HG02870 (cell line): ENCODE measurements around the gene C3orf18.

ENCODE experiments used
- ATAC-seq: cut with Tn5 transposase; IDR thresholded peaks from one replicate; pipeline ENCODE4 v1.9.1; 2021; ENCODE audit warnings: mild to moderate bottlenecking, moderate library complexity; ENCODE audit not compliant: unreplicated experiment

C3orf18 gene

GRCh38 chr3:50551681-50552435 lies 15.7 kb downstream of the C3orf18 start:
- no peak for ATAC-seq

- ATAC-seq = no peak
Measured at GRCh38 chr3:50551054-50551659, 16.4 kb downstream of the C3orf18 start.

GRCh38 chr3:50550079-50550736 lies 17.3 kb downstream of the C3orf18 start:
- ATAC-seq = no peak

- ATAC-seq = no peak
Measured at GRCh38 chr3:50549226-50549625, 18.3 kb downstream of the C3orf18 start.

GRCh38 chr3:50545781-50546180 lies 21.8 kb downstream of the C3orf18 start:
- ATAC-seq = no peak

GRCh38 chr3:50542177-50543034 lies 25.1 kb downstream of the C3orf18 start:
- no peak for ATAC-seq

GRCh38 chr3:50539356-50540286 lies 27.9 kb downstream of the C3orf18 start:
- ATAC-seq = no peak

- ATAC-seq = no peak
Measured at GRCh38 chr3:50537421-50538129, 30.0 kb downstream of the C3orf18 start.

- no peak for ATAC-seq
Measured at GRCh38 chr3:50536471-50537180, 30.9 kb downstream of the C3orf18 start.

- ATAC-seq = no peak
Measured at GRCh38 chr3:50534681-50535330, 32.7 kb downstream of the C3orf18 start.

- ATAC-seq = no peak
Measured at GRCh38 chr3:50533807-50534461, 33.6 kb downstream of the C3orf18 start.

- no peak for ATAC-seq
Measured at GRCh38 chr3:50533316-50533715, 34.2 kb downstream of the C3orf18 start.

- no peak for ATAC-seq
Measured at GRCh38 chr3:50532062-50532705, 35.4 kb downstream of the C3orf18 start.

GRCh38 chr3:50531201-50531600 lies 36.3 kb downstream of the C3orf18 start:
- no peak for ATAC-seq

- ATAC-seq = no peak
Measured at GRCh38 chr3:50530001-50530970, 37.3 kb downstream of the C3orf18 start.

GRCh38 chr3:50525987-50526386 lies 41.6 kb downstream of the C3orf18 start:
- no peak for ATAC-seq
